Mucosa of rectum (tissue), 2 donors: ENCODE results near the gene RIMKLA.
A peak's percentile ranks its signal among the peaks of the same experiment; 100 is the strongest.

ENCODE experiments used
- H3K27ac ChIP-seq, 2 donors: one replicate each; pipeline ENCODE4 v1.7.0; 2013; ENCODE audit warnings: inconsistent platforms in 2 of 2, low read depth in 2 of 2, low read length in 2 of 2
- H3K27me3 ChIP-seq, 2 donors: one replicate each; pipeline ENCODE4 v1.7.0; 2013; ENCODE audit warnings: low read length in 2 of 2; ENCODE audit not compliant: control insufficient read depth in 2 of 2, insufficient read depth in 2 of 2
- H3K36me3 ChIP-seq, 2 donors: one replicate each; pipeline ENCODE4 v1.7.0; 2013; ENCODE audit warnings: low read length in 2 of 2; ENCODE audit not compliant: control insufficient read depth in 2 of 2, insufficient read depth in 2 of 2
- H3K4me1 ChIP-seq, 2 donors: one replicate each; pipeline ENCODE4 v1.7.0; 2013; ENCODE audit warnings: low read length in 2 of 2, mild to moderate bottlenecking in 1 of 2; ENCODE audit not compliant: control insufficient read depth in 2 of 2, insufficient read depth in 2 of 2
- H3K4me3 ChIP-seq, 2 donors: one replicate each; pipeline ENCODE4 v1.7.0; 2013; ENCODE audit warnings: low read length in 2 of 2
- H3K9ac ChIP-seq, 2 donors: one replicate each; pipeline ENCODE4 v1.7.0; 2013; ENCODE audit warnings: low read length in 2 of 2, low read depth in 1 of 2, mild to moderate bottlenecking in 1 of 2
- H3K9me3 ChIP-seq, 2 donors: one replicate each; pipeline ENCODE4 v1.7.0; 2013; ENCODE audit warnings: low read length in 2 of 2; ENCODE audit not compliant: control insufficient read depth in 2 of 2
- donor health status: healthy.
- donor health status: Normal muscosa, but diverticular disease.

The RIMKLA gene

GRCh38 chr1:42442662-42443061 lies 62.1 kb downstream of the RIMKLA start:
- Histone ChIP-seq H3K4me3 (no peak overlapping the region), H3K27ac (no peak overlapping the region), H3K27me3 (no peaks in the 10 kb centered on the region), H3K36me3 (no peaks in the 10 kb centered on the region), H3K4me1 (peaks cover 4 to 9% of the 10 kb centered on the region in 2 donors), H3K9ac (no peak overlapping the region), H3K9me3 (no peaks in the 10 kb centered on the region)

DNA sequence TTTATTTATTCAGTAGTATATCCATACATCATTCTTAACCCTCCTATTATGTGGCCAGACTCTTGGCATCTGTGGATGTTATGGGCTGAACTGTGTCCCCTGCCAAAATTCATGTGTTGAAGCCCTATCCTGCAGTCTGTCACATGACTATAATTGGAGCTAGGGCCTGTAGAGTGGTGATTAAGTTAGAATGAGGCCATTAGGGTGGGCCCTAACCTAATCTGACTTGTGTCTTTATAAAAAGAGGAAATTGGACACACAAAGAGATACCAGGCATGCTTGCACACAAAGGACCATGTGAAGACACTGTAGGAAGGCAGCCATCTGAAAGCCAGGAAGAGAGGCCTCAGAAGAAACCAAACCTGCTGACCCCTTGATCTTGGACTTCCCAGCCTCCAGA lies 68.7 kb downstream of the RIMKLA start:
- Histone ChIP-seq H3K27me3 (no peaks in the 10 kb centered on the region), H3K9ac (no peak overlapping the region), H3K9me3 (no peaks in the 10 kb centered on the region), H3K36me3 (no peaks in the 10 kb centered on the region), H3K4me3 (no peak overlapping the region), H3K4me1 (no peaks in the 10 kb centered on the region), H3K27ac (no peak overlapping the region)

DNA sequence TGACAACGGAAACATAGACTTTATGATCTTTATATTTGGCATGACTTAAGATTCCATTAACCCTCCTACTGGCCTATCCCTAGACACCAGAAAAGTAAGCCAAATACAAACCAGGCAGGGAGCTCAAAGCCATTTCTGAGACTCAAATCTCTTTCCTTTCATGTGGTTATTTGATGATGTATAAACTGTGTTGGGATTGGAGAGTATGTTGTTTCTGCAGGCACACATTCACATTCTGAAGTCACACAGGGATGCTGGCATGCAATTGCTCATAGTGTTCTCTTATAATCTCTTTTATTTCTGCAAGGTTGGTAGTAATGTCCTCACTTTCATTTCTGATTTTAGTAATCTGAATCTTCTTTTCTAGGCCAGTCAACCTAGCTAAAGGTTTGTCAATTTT lies 69.5 kb downstream of the RIMKLA start:
- Histone ChIP-seq H3K4me1 (no peaks in the 10 kb centered on the region), H3K27me3 (no peaks in the 10 kb centered on the region), H3K36me3 (no peaks in the 10 kb centered on the region), H3K9ac (no peak overlapping the region), H3K27ac (no peak overlapping the region), H3K4me3 (no peak overlapping the region), H3K9me3 (no peaks in the 10 kb centered on the region)

GRCh38 chr1:42453386-42453785 lies 72.8 kb downstream of the RIMKLA start:
- Histone ChIP-seq H3K36me3 (peaks cover 0 to 3% of the 10 kb centered on the region in 2 donors), H3K4me1 (peaks cover 6 to 11% of the 10 kb centered on the region in 2 donors), H3K9ac (no peak overlapping the region), H3K27ac (no peak overlapping the region), H3K27me3 (no peaks in the 10 kb centered on the region), H3K4me3 (no peak overlapping the region), H3K9me3 (no peaks in the 10 kb centered on the region)

GRCh38 chr1:42454403-42454802 lies 73.8 kb downstream of the RIMKLA start:
- Histone ChIP-seq H3K4me3 (no peak overlapping the region), H3K27ac (no peak overlapping the region), H3K36me3 (peaks cover 3 to 11% of the 10 kb centered on the region in 2 donors), H3K9ac (no peak overlapping the region), H3K27me3 (no peaks in the 10 kb centered on the region), H3K4me1 (peaks cover 6 to 11% of the 10 kb centered on the region in 2 donors), H3K9me3 (no peaks in the 10 kb centered on the region)

DNA sequence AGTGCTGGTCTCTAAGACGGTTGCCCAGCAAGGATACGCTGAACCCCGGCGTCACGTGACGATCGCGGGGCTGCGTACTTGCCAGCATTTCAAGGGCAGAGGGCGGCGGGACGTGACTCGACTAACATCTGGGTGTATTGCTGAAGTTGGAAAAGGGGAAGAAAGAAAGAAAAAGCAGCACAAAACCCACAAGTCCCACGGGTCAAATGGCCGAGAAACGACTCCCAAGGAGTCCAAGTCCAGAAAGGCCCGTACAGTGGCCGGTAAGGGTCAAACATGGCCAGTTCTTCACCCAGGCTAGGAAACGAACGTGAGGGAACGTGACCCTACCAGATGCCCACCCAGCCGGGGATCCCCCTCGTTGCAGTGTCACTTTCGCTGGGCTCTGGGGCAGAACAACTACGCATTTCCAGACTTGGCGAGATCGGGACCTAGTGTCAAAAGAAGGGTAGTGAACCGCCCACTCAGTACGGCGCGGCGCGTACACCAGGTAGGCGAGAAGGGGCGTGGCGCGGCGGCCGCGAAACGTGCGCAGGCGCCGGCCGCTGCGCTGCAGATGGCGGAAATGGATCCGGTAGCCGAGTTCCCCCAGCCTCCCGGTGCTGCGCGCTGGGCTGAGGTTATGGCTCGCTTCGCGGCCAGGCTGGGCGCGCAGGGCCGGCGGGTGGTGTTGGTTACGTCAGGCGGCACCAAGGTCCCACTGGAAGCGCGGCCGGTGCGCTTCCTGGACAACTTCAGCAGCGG lies 75.6 kb downstream of the RIMKLA start, which contains the start of the genes PPCS and ZMYND12:
PPCS (plus strand) TSS at position 534 of the 744 bp plus-strand sequence; CDS start at position 557, 23 bp downstream.
ZMYND12 (minus strand) TSS at position 13 of the 744 bp plus-strand sequence. CDS start 25 bp downstream, outside the sequence.
- Histone ChIP-seq H3K9me3 (no peaks in the 10 kb centered on the region), H3K9ac (peak within 1 kb of the TSS; percentile 95 to 98), H3K36me3 (peaks cover 13 to 28% of the 10 kb centered on the region in 2 donors), H3K27me3 (no peaks in the 10 kb centered on the region), H3K27ac (peak within 1 kb of the TSS; percentile 94 to 97), H3K4me1 (peaks cover 6 to 11% of the 10 kb centered on the region in 2 donors), H3K4me3 (peak within 1 kb of the TSS; percentile 95 to 97)

- Histone ChIP-seq H3K36me3 (peaks cover 13 to 30% of the 10 kb centered on the region in 2 donors), H3K4me3 (peak overlapping the region; percentile 95 to 97), H3K27ac (peak overlapping the region; percentile 94 to 97), H3K27me3 (no peaks in the 10 kb centered on the region), H3K9me3 (no peaks in the 10 kb centered on the region), H3K4me1 (peaks cover 6 to 11% of the 10 kb centered on the region in 2 donors), H3K9ac (peak overlapping the region; percentile 95 to 98)
Measured at GRCh38 chr1:42456754-42457089, 76.1 kb downstream of the RIMKLA start.

- Histone ChIP-seq H3K4me1 (peaks cover 12 to 14% of the 10 kb centered on the region in 2 donors), H3K27me3 (no peaks in the 10 kb centered on the region), H3K36me3 (peaks cover 13 to 30% of the 10 kb centered on the region in 2 donors), H3K9me3 (no peaks in the 10 kb centered on the region), H3K27ac (no peak overlapping the region), H3K4me3 (no peak overlapping the region), H3K9ac (no peak overlapping the region)
Measured at GRCh38 chr1:42461196-42461595, 80.6 kb downstream of the RIMKLA start.

DNA sequence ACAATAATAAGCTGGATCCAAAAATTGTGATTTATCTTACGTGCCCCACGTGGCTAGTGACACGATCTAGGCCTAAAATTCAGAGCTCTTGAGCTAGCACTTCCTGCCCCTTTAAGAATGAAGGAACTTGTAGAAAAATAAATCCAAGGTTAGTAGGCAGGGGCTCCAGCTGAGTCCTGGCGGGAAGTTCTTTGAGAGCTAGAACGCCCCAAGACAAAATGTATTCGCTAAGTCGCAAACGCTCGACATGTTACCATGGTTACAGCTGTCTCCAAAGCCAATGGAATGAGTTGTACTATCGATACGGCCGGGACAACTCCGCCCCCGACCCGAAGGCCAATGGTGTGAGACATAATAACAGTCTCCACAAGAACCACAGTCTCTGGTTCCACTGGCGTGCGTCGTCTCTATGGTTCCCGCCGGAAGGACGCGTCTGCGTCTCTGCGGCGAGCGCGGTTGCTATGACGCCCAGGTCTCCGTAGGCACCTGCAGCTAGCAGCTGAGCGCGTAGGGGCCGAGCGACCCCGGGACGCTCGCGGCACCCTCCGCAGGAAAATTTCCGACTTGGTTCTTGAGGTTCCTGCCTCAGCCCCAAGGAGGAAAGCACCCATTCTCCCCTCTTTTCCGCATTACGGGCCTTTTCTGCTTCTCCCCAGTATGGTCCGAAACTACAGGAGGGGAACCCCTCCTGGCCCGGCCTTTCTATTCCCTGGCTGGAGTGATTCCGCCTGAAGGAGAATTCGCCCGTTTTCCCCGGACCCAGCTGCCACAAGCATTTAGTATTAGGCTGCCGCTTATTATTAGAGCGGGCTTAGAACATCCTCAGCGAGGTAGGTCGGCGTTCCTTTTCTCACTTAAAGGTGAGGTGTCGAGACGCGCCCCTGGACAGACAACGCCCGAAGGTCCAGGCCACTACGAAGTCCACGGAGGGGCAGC lies 82.5 kb downstream of the RIMKLA start, which contains the start of gene CCDC30:
CCDC30 (plus strand) TSS at position 459 of the 936 bp plus-strand sequence. CDS start 17,266 bp downstream, outside the sequence.
- H3K9me3 ChIP-seq, result no peaks in the 10 kb centered on the region
- no peak within 1 kb of the TSS for H3K27ac ChIP-seq

More for the DNA sequence above, 82.5 kb downstream of the RIMKLA start, which contains the start of gene CCDC30:
- H3K4me1 ChIP-seq, result peaks cover 4 to 8% of the 10 kb centered on the region in 2 donors
- peaks cover 13 to 30% of the 10 kb centered on the region in 2 donors for H3K36me3 ChIP-seq
- no peaks in the 10 kb centered on the region for H3K27me3 ChIP-seq
- H3K4me3 ChIP-seq, result peak within 1 kb of the TSS; percentile 79 to 81
- peak within 1 kb of the TSS in 1 of 2 donors; percentile 52 for H3K9ac ChIP-seq
